SK-N-SH treated with all-trans-retinoic acid at 6 μM for 48 hours (cell line): Measurements from ENCODE around the gene NGEF.

ENCODE experiments used
- ARNTL ChIP-seq: fragments of 450-650 bp; formaldehyde crosslinking; IDR thresholded peaks from 2 replicates; pipeline ENCODE4 v1.5.0; 2020; ENCODE audit warnings: low read depth, mild to moderate bottlenecking, moderate library complexity, borderline replicate concordance
- BACH2 ChIP-seq: fragments of 250-450 bp; sonication (Bioruptor Pico); IDR thresholded peaks from 2 replicates; pipeline ENCODE4 v1.9.0; 2021; ENCODE audit warnings: mild to moderate bottlenecking, borderline replicate concordance
- CSDC2 ChIP-seq: fragments of 250-450 bp; sonication (Bioruptor Pico); IDR thresholded peaks from 2 replicates; pipeline ENCODE4 v1.5.0; 2020; ENCODE audit warnings: mild to moderate bottlenecking, moderate library complexity
- ESRRG ChIP-seq: fragments of 250-450 bp; sonication (Bioruptor Pico); IDR thresholded peaks from 2 replicates; pipeline ENCODE4 v1.6.1; 2021; ENCODE audit warnings: mild to moderate bottlenecking
- SNAI2 ChIP-seq: fragments of 250-450 bp; sonication (Bioruptor Pico); IDR thresholded peaks from 2 replicates; pipeline ENCODE4 v1.5.0; 2020; ENCODE audit warnings: mild to moderate bottlenecking, moderate library complexity
- TOX ChIP-seq: fragments of 250-450 bp; sonication (Bioruptor Pico); IDR thresholded peaks from 2 replicates; pipeline ENCODE4 v1.8.0; 2021; ENCODE audit warnings: mild to moderate bottlenecking, moderate library complexity, borderline replicate concordance
- TSHZ2 ChIP-seq: fragments of 250-450 bp; sonication (Bioruptor Pico); IDR thresholded peaks from 2 replicates; pipeline ENCODE4 v1.5.0; 2020; ENCODE audit warnings: mild to moderate bottlenecking, moderate library complexity
- ZC3H10 ChIP-seq: fragments of 250-450 bp; sonication (Bioruptor Pico); IDR thresholded peaks from 2 replicates; pipeline ENCODE4 v1.5.1; 2021; ENCODE audit warnings: mild to moderate bottlenecking, moderate library complexity
- ZFP3 ChIP-seq: fragments of 250-450 bp; sonication (Bioruptor Pico); IDR thresholded peaks from 2 replicates; pipeline ENCODE4 v1.5.0; 2020; ENCODE audit warnings: mild to moderate bottlenecking, moderate library complexity
- ZFP30 ChIP-seq: fragments of 450-650 bp; formaldehyde crosslinking; IDR thresholded peaks from 2 replicates; pipeline ENCODE4 v1.5.0; 2022; ENCODE audit warnings: mild to moderate bottlenecking, moderate library complexity
- ZNF70 ChIP-seq: fragments of 450-650 bp; formaldehyde crosslinking; IDR thresholded peaks from 2 replicates; pipeline ENCODE4 v1.5.0; 2020; ENCODE audit warnings: mild to moderate bottlenecking, moderate library complexity
- TF ChIP-seq, protein P1 (sequence below): fragments of 250-450 bp; sonication (Bioruptor Pico); IDR thresholded peaks from 2 replicates; pipeline ENCODE4 v1.8.0; 2020; ENCODE audit warnings: mild to moderate bottlenecking, moderate library complexity, borderline replicate concordance
- TF ChIP-seq, protein P2 (sequence below): fragments of 250-450 bp; sonication (Bioruptor Pico); IDR thresholded peaks from 2 replicates; pipeline ENCODE4 v1.5.1; 2020; ENCODE audit warnings: low read depth, mild to moderate bottlenecking, moderate library complexity

GRCh38 chr2:232873909-232874641 is 139.0 kb downstream of the NGEF start:
- no peak for TF ChIP-seq TOX
- no peak for TF ChIP-seq BACH2 (CRISPR knock-in tag)
- TF ChIP-seq ZFP3 (CRISPR knock-in tag) = no peak
- TF ChIP-seq CSDC2 (CRISPR knock-in tag) = no peak
- no peak for TF ChIP-seq ZFP30
- no peak for TF ChIP-seq ARNTL (CRISPR knock-in tag)
- no peak for TF ChIP-seq ZC3H10
- TF ChIP-seq, protein P1, sequence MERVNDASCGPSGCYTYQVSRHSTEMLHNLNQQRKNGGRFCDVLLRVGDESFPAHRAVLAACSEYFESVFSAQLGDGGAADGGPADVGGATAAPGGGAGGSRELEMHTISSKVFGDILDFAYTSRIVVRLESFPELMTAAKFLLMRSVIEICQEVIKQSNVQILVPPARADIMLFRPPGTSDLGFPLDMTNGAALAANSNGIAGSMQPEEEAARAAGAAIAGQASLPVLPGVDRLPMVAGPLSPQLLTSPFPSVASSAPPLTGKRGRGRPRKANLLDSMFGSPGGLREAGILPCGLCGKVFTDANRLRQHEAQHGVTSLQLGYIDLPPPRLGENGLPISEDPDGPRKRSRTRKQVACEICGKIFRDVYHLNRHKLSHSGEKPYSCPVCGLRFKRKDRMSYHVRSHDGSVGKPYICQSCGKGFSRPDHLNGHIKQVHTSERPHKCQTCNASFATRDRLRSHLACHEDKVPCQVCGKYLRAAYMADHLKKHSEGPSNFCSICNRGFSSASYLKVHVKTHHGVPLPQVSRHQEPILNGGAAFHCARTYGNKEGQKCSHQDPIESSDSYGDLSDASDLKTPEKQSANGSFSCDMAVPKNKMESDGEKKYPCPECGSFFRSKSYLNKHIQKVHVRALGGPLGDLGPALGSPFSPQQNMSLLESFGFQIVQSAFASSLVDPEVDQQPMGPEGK (CRISPR knock-in tag) = no peak
- no peak for TF ChIP-seq ESRRG
- no peak for TF ChIP-seq SNAI2
- TF ChIP-seq TSHZ2 (CRISPR knock-in tag) = no peak
- no peak for TF ChIP-seq ZNF70 (CRISPR knock-in tag)
- TF ChIP-seq, protein P2, sequence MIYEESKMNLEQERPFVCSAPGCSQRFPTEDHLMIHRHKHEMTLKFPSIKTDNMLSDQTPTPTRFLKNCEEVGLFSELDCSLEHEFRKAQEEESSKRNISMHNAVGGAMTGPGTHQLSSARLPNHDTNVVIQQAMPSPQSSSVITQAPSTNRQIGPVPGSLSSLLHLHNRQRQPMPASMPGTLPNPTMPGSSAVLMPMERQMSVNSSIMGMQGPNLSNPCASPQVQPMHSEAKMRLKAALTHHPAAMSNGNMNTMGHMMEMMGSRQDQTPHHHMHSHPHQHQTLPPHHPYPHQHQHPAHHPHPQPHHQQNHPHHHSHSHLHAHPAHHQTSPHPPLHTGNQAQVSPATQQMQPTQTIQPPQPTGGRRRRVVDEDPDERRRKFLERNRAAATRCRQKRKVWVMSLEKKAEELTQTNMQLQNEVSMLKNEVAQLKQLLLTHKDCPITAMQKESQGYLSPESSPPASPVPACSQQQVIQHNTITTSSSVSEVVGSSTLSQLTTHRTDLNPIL (CRISPR knock-in tag) = no peak
